Measurements from ENCODE around the gene HIBCH. TPM values are rescaled to one million over a fixed set of nuclear protein-coding genes. Genes with fewer than 3 reads are reported as not detected.

Gene HIBCH
- total and polyA plus RNA-seq, 9 of the 15 experiments (the other 6 are each of a cell fraction or from before 2014, with no cell fraction given): 17.0 to 65.4 (median 28.3) TPM

- TF ChIP-seq ZBTB9 (CRISPR knock-in tag; IDR thresholded peaks at IDR 0.05) (0 out of 2 replicates have a peak, but pooled peaks have one; percentile 37), NR2C1 (IDR thresholded peaks at IDR 0.05) (no peak), NR2C1 (tag; IDR thresholded peaks at IDR 0.05) (no peak), HOXB6 (CRISPR knock-in tag; IDR thresholded peaks at IDR 0.05; ENCODE audit: borderline replicate concordance) (no peak), SMARCB1 (IDR thresholded peaks at IDR 0.05; ENCODE audit: insufficient read length, low read depth) (no peak), HES1 (IDR thresholded peaks at IDR 0.05; ENCODE audit: low read depth) (peak; percentile 60; the same call in 1 of the 2 replicates), ZNF444 (CRISPR knock-in tag; IDR thresholded peaks at IDR 0.05) (no peak), ETV1 (tag; conservative IDR thresholded peaks at IDR 0.05; ENCODE audit: low read depth) (peak; percentile 70; the same call in 1 of the 2 replicates), FUS (optimal IDR thresholded peaks at IDR 0.05; ENCODE audit: low read depth, low read length) (no peak), ZNF324 (CRISPR knock-in tag; IDR thresholded peaks at IDR 0.05) (no peak), HMGN3 (IDR thresholded peaks at IDR 0.05; ENCODE audit: borderline replicate concordance, extremely low read depth, insufficient read length, low read depth, low read length) (no peak), ZNF175 (CRISPR knock-in tag; IDR thresholded peaks at IDR 0.05; ENCODE audit: low read depth) (no peak), CREB1 (IDR thresholded peaks at IDR 0.05) (no peak), CREB1 (CRISPR knock-in tag; IDR thresholded peaks at IDR 0.05) (no peak), ZBTB1 (CRISPR knock-in tag; IDR thresholded peaks at IDR 0.05; ENCODE audit: borderline replicate concordance, low read depth) (no peak), ZFPM2 (CRISPR knock-in tag; IDR thresholded peaks at IDR 0.05) (no peak), MED1 (CRISPR knock-in tag; IDR thresholded peaks at IDR 0.05; ENCODE audit: borderline replicate concordance) (no peak), RFX5 (IDR thresholded peaks at IDR 0.05; ENCODE audit: low read depth, low read length) (no peak), TOE1 (IDR thresholded peaks at IDR 0.05; ENCODE audit: borderline replicate concordance) (peak; percentile 32; the same call in 1 of the 2 replicates), TOE1 (CRISPR knock-in tag; IDR thresholded peaks at IDR 0.05; ENCODE audit: borderline replicate concordance, low read depth) (no peak)
- TF ChIP-seq, protein P1, sequence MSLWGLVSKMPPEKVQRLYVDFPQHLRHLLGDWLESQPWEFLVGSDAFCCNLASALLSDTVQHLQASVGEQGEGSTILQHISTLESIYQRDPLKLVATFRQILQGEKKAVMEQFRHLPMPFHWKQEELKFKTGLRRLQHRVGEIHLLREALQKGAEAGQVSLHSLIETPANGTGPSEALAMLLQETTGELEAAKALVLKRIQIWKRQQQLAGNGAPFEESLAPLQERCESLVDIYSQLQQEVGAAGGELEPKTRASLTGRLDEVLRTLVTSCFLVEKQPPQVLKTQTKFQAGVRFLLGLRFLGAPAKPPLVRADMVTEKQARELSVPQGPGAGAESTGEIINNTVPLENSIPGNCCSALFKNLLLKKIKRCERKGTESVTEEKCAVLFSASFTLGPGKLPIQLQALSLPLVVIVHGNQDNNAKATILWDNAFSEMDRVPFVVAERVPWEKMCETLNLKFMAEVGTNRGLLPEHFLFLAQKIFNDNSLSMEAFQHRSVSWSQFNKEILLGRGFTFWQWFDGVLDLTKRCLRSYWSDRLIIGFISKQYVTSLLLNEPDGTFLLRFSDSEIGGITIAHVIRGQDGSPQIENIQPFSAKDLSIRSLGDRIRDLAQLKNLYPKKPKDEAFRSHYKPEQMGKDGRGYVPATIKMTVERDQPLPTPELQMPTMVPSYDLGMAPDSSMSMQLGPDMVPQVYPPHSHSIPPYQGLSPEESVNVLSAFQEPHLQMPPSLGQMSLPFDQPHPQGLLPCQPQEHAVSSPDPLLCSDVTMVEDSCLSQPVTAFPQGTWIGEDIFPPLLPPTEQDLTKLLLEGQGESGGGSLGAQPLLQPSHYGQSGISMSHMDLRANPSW (CRISPR knock-in tag; IDR thresholded peaks at IDR 0.05): no peak
- TF ChIP-seq, protein P2, sequence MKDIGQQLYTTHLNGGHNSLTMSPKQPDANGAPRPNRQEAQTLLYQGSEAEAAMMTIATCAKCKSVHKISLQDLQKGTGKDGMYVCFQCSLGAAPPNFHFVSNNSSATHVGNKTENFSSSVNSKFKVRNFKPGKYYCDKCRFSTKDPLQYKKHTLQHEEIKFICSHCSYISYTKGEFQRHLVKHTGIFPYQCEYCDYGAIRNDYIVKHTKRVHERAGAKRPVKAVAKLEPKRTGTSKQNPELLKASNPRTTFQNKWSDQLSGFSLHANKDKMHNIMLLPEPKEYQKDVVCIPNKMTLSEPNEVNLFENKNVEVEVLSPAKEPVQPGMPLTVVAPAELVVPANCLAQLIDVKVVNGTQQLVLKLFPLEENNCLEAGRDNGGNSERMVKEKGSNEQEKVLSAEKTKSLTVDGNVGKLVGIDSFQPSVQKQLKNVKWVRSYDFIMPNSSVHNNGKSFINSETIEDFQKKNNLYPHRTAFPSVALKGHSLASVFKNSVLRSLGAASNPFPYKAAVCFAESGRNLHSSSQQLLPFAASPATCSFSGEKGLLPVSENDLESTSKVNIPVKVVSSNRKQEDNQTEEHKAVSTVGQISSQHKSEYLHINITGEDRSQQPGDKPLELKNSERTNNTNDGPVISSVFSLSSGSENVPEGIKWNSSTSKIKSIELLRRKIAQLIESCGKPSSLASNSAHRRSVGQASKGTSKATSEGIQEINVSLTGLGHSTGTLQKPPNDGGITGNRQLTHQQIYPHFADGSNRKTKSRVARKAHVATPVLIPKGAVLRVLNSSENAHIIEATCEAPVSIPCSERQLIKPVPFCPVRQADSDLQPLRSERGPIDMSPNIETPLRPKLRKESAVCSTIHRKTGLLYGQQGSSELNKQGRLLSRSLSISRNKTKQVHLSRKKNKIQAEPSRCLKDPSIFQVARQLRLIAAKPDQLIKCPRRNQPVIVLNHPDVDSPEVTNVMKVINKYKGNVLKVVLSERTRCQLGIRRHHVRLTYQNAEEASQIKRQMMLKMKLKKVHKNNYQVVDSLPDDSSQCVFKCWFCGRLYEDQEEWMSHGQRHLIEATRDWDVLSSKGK (CRISPR knock-in tag; IDR thresholded peaks at IDR 0.05): no peak
These were observed 135.2 kb downstream of the HIBCH start (continued) for GRCh38 chr2:190184460-190184859.

Data from K562 (cell line).